KMS-11 (cell line): ENCODE measurements around the gene IMPACT.
A peak's percentile ranks its signal among the peaks of the same experiment; 100 is the strongest.

ENCODE experiments used
- H2AFZ ChIP-seq: fragments of 200-600 bp; sonication (generic); 2 replicates; pipeline ENCODE4 v1.6.1; 2016; ENCODE audit warnings: antibody characterized with exemption, mixed run types, low read depth
- H3K27ac ChIP-seq: fragments of 200-600 bp; sonication (generic); 2 replicates; pipeline ENCODE4 v1.6.1; 2016; ENCODE audit warnings: mild to moderate bottlenecking, mixed run types
- H3K27me3 ChIP-seq: fragments of 200-600 bp; sonication (generic); 2 replicates; pipeline ENCODE4 v1.6.1; 2017; ENCODE audit warnings: mild to moderate bottlenecking, low read depth, mixed run types, moderate library complexity; ENCODE audit not compliant: insufficient read depth
- H3K36me3 ChIP-seq: fragments of 200-600 bp; sonication (generic); 2 replicates; pipeline ENCODE4 v1.6.1; 2017; ENCODE audit warnings: mild to moderate bottlenecking, mixed run types; ENCODE audit not compliant: insufficient read depth
- H3K4me1 ChIP-seq: fragments of 200-600 bp; sonication (generic); 2 replicates; pipeline ENCODE4 v1.6.1; 2016; ENCODE audit warnings: mild to moderate bottlenecking, low read depth, mixed run types; ENCODE audit not compliant: poor library complexity, severe bottlenecking
- H3K4me2 ChIP-seq: fragments of 200-600 bp; sonication (generic); 2 replicates; pipeline ENCODE4 v1.7.0; 2016; ENCODE audit warnings: mild to moderate bottlenecking, mixed run types
- H3K4me3 ChIP-seq: fragments of 200-600 bp; sonication (generic); IDR thresholded peaks from 2 replicates; pipeline ENCODE4 v1.6.1; 2017; ENCODE audit warnings: low read depth, low read length, mixed read lengths; ENCODE audit not compliant: insufficient read depth
- H3K79me2 ChIP-seq: fragments of 200-600 bp; sonication (generic); 2 replicates; pipeline ENCODE4 v1.6.1; 2016; ENCODE audit warnings: low read depth, mixed run types; ENCODE audit not compliant: insufficient read depth
- H3K9ac ChIP-seq: fragments of 200-600 bp; sonication (generic); 2 replicates; pipeline ENCODE4 v1.6.1; 2016; ENCODE audit warnings: mild to moderate bottlenecking, mixed run types
- H4K20me1 ChIP-seq: fragments of 200-600 bp; sonication (generic); 2 replicates; pipeline ENCODE4 v1.6.1; 2016; ENCODE audit warnings: mild to moderate bottlenecking, mixed run types; ENCODE audit not compliant: insufficient read depth
- CTCF ChIP-seq: fragments of 200-600 bp; sonication (generic); conservative IDR thresholded peaks from 2 replicates; pipeline ENCODE4 v1.6.1; 2017; ENCODE audit warnings: low read depth, mild to moderate bottlenecking, antibody characterized with exemption, low read length, moderate library complexity, mixed read lengths

IMPACT gene

GRCh38 chr18:24482821-24483220 lies 56.4 kb downstream of the IMPACT start:
- Histone ChIP-seq H3K4me1 (peaks cover 9% of the 10 kb centered on the region), H3K9ac (no peak overlapping the region), H3K27ac (no peak overlapping the region), H3K27me3 (no peaks in the 10 kb centered on the region), H3K4me2 (no peak overlapping the region), H3K4me3 (no peak overlapping the region), H3K36me3 (no peaks in the 10 kb centered on the region), H3K79me2 (no peaks in the 10 kb centered on the region), H2AFZ (no peak overlapping the region), H4K20me1 (no peaks in the 10 kb centered on the region)
- TF ChIP-seq CTCF, result no peak

- H3K36me3 ChIP-seq, result no peaks in the 10 kb centered on the region
- H3K4me2 ChIP-seq, result no peak overlapping the region
- H3K9ac ChIP-seq, result no peak overlapping the region
- peaks cover 28% of the 10 kb centered on the region for H3K4me1 ChIP-seq
- H2AFZ ChIP-seq, result no peak overlapping the region
- H3K4me3 ChIP-seq, result no peak overlapping the region
- H3K27ac ChIP-seq, result no peak overlapping the region
- no peaks in the 10 kb centered on the region for H4K20me1 ChIP-seq
- no peaks in the 10 kb centered on the region; the same call in 1 of the 2 replicates for H3K27me3 ChIP-seq
- no peak for TF ChIP-seq CTCF
- no peaks in the 10 kb centered on the region for H3K79me2 ChIP-seq
These were observed 59.2 kb downstream of the IMPACT start for GRCh38 chr18:24485681-24486080.

GRCh38 chr18:24486684-24487083 lies 60.2 kb downstream of the IMPACT start:
- Histone ChIP-seq H3K4me2 (no peak overlapping the region), H3K36me3 (no peaks in the 10 kb centered on the region), H3K27ac (no peak overlapping the region), H3K4me1 (peaks cover 36% of the 10 kb centered on the region), H3K4me3 (no peak overlapping the region), H4K20me1 (no peaks in the 10 kb centered on the region), H2AFZ (no peak overlapping the region), H3K27me3 (no peaks in the 10 kb centered on the region; the same call in 1 of the 2 replicates), H3K79me2 (no peaks in the 10 kb centered on the region), H3K9ac (no peak overlapping the region)
- no peak for TF ChIP-seq CTCF

GRCh38 chr18:24488824-24489493 lies 62.5 kb downstream of the IMPACT start:
- H2AFZ ChIP-seq, result no peak overlapping the region; the same call in 1 of the 2 replicates
- no peaks in the 10 kb centered on the region; the same call in 1 of the 2 replicates for H3K27me3 ChIP-seq
- H3K4me1 ChIP-seq, result peaks cover 56% of the 10 kb centered on the region
- no peak overlapping the region for H3K27ac ChIP-seq
- no peaks in the 10 kb centered on the region for H3K79me2 ChIP-seq
- H3K36me3 ChIP-seq, result no peaks in the 10 kb centered on the region
- H3K4me2 ChIP-seq, result peak overlapping the region; percentile 6; the same call in 1 of the 2 replicates
- no peak overlapping the region for H3K4me3 ChIP-seq
- H4K20me1 ChIP-seq, result no peaks in the 10 kb centered on the region
- TF ChIP-seq CTCF, result peak; percentile 91
- H3K9ac ChIP-seq, result no peak overlapping the region
